GM18526 (cell line): ENCODE measurements around the gene TOP2A.

Source experiments
- POLR2A ChIP-seq: IDR thresholded peaks from 3 replicates; pipeline ENCODE4 v1.6.1; 2011; ENCODE audit not compliant: insufficient read length; ENCODE audit errors: extremely low read depth

The TOP2A gene

GRCh38 chr17:40443196-40443987 lies 25.7 kb upstream of the TOP2A start, which contains the start of gene IGFBP4:
TSS of gene IGFBP4 (plus strand) at chr17:40443450. CDS start at chr17:40443736, 286 bp downstream.
- TF ChIP-seq POLR2A, result no peak

- TF ChIP-seq POLR2A, result no peak
Observed at GRCh38 chr17:40442392-40443195, 24.9 kb upstream of the TOP2A start.

GRCh38 chr17:40440166-40440565 lies 22.5 kb upstream of the TOP2A start:
- no peak for TF ChIP-seq POLR2A

DNA sequence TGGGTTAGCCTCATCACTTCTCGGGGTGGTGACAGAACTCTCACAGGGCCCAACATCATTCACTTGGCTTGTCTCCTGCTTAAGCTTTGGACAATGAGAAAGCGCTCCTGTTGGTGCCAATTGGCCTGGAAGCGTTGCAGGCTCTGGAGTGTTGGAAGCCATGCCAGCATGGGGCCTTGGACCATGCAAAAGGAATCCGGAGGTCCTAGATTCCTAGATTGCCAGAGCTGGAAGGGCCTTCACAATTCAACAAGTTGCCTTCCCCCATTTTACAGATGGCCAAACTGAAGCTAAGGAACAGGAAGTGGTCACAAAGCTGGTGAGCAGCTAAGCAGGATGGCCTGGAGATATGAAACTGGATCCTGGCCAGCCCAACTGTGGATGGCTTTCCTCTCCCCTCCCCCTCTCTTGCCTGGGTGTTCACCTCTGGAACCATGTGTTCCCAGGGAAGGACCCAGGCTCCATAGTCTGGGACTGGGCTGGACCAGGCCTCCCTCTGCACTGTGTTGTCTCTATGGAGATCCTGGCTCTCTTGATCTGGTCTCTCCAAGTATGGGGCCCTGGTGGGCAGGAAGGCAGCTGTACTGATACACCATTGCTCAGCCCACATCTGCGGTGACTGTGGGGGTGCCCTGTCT lies 19.5 kb upstream of the TOP2A start:
- no peak for TF ChIP-seq POLR2A

- no peak for TF ChIP-seq POLR2A
Observed at GRCh38 chr17:40436636-40437035, 18.9 kb upstream of the TOP2A start.

DNA sequence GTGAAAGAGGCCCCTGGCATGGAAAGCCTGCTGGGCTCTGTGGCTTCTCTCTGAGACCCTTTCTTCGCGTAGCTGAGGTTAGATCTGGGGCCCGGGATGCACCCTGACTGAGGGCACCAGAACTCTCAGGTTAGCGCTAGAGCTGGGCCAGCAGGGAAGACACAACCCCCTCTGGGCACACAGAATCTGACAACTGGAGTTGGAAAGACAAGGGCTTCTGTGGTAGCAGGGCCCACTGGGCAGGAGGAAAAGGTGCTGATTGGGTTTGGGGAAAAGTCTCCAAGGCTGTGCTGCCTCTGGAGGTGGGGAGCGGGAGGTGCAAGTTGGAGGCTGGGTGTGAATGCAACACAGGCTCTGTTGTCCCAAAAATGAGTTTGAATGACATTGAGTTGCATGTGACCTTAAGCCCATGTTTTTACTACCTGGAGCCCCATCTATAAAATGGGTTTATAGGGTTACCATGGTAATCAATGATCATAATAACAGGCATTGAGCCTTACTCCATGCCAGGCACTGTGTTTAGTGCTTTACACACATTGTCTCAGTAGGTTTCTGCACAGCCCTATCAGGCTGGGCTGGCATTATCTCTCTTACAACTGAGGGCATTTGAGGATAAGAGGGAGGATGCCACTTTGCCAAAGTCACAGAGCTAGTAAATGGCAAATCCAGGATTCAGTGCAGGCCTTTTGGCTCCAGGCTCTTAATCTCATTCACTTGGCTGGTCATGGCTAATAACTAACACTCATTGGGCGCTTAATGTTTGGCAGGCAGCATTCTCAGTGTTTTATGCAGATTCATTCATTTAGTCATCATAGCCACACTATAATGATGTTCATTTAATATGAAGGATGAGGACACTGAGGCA lies 16.1 kb upstream of the TOP2A start:
- TF ChIP-seq POLR2A, result no peak

- no peak for TF ChIP-seq POLR2A
Observed at GRCh38 chr17:40432864-40433528, 15.3 kb upstream of the TOP2A start.

- TF ChIP-seq POLR2A, result no peak
Observed at GRCh38 chr17:40431231-40431602, 13.5 kb upstream of the TOP2A start.

DNA sequence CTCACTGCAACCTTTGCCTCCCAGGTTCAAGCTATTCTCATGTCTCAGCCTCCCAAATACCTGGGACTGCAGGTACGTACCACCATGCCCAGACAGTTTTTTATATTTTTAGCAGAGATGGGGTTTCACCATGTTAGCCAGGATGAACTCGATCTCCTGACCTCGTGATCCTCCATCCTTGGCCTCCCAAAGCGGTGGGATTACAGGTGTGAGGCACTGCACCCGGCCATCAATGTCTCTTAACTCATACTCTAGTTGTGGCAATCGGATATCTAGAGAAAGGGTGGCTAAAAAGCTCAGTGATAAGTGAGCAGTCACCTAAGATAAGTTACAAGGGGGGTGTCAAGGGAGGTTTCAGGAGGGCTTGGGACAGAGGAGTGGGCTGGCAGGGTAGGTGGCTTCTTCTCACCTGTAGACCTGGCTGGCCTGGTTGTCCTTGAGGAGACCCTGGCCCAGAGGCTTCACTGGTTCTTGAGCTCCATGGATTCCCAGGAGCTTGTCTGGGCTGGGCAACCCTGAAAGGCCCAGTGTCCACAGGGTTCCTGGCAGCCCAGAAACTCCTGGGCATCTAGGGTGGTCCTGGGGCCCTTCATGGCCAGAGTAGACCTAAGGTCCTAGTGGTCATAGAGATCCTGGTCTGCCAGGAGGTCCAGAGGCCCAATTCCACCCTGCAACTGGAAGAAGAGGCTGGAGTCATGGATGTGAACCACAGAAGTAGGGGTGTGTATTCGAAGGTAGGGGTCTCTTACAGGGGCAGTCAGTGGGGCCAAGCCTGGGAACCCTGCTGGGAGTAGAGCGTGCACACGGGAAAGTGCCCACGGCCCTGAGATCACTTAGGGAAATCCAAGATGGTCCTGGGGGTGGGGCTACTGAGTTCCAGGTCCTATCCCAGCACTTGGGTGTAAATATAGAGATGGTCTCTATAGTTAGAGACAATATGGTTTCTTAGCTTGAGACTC lies 12.9 kb upstream of the TOP2A start:
- TF ChIP-seq POLR2A, result no peak

GRCh38 chr17:40427002-40427491 lies 9.4 kb upstream of the TOP2A start:
- TF ChIP-seq POLR2A, result no peak

DNA sequence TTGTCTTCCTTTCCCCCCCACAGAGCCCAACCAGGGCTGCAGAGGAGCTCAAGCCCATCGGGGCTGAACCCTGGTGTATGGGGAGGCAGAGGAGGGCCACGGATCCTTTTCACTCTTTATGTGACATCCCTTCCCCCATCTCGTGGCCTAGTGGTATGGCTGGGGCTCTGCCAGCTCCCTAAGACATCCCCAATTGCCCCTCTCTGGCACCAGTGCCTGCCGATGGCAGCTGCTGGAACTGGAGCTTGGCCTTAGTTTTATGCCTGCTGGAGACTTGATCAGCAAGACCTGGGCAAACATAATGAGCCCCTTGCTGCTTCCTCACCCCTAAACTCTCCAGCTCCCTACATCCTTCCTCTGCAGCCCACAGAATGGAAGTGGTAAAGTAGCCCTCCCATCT lies 8.0 kb upstream of the TOP2A start:
- no peak for TF ChIP-seq POLR2A

DNA sequence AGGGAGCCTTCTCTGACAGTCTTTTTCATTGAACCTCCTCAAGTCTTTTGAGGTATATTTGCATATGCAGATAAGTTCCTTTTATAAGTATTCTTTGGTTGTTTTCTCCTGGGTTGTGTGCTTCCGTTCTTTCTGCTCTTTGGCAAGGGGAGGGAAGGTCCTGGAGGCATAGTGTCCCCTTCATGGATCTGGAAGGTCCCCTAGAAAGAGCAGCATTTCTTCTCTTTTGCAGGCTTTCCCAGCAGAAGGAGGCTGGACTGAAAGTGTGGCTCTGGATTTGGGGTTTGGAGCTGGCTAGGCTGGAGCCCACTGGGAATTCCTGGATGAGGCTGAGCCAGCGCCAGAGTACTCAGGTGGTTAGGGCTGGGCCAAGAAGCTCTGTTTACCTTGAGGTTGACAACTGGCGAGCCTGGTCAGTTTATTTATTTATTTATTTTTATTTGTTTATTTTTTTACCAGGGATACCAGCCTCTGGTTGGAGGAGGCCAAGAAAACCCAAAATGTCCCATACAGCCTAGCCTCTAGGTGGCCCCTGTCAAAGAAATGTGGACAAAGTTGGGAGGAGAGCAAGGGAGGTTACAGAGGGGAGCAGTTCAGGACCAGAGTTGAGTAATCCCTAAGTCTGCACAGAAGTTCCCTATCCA lies 5.4 kb upstream of the TOP2A start:
- TF ChIP-seq POLR2A, result no peak
